Ishikawa (cell line): ENCODE measurements around the gene EHD4.

Experiments used
- CREB1 ChIP-seq: IDR thresholded peaks from 2 replicates; pipeline ENCODE4 v1.6.1; 2012; ENCODE audit warnings: low read depth
- EGR1 ChIP-seq: IDR thresholded peaks from 2 replicates; pipeline ENCODE4 v1.6.1; 2012
- EP300 ChIP-seq: IDR thresholded peaks from 2 replicates; pipeline ENCODE4 v1.6.1; 2012; ENCODE audit warnings: borderline replicate concordance
- FOXM1 ChIP-seq: IDR thresholded peaks from 2 replicates; pipeline ENCODE4 v1.6.1; 2012; ENCODE audit warnings: low read depth, borderline replicate concordance
- NFIC ChIP-seq: IDR thresholded peaks from 2 replicates; pipeline ENCODE4 v1.6.1; 2012
- RAD21 ChIP-seq: IDR thresholded peaks from 2 replicates; pipeline ENCODE4 v1.6.1; 2012; ENCODE audit warnings: low read depth
- TAF1 ChIP-seq: IDR thresholded peaks from 2 replicates; pipeline ENCODE4 v1.6.1; 2012; ENCODE audit warnings: low read depth, mild to moderate bottlenecking
- TCF12 ChIP-seq: IDR thresholded peaks from 2 replicates; pipeline ENCODE4 v1.6.1; 2012; ENCODE audit warnings: low read depth
- TEAD4 ChIP-seq: IDR thresholded peaks from 2 replicates; pipeline ENCODE4 v1.6.1; 2012
- YY1 ChIP-seq: IDR thresholded peaks from 2 replicates; pipeline ENCODE4 v1.6.1; 2012; ENCODE audit warnings: low read depth
- ZBTB7A ChIP-seq: IDR thresholded peaks from 2 replicates; pipeline ENCODE4 v1.6.1; 2012; ENCODE audit warnings: low read depth
- TF ChIP-seq, protein P1 (sequence below): IDR thresholded peaks from 2 replicates; pipeline ENCODE4 v1.6.1; 2012
- TF ChIP-seq, protein P2 (sequence below): IDR thresholded peaks from 2 replicates; pipeline ENCODE4 v1.6.1; 2012
- TF ChIP-seq, protein P3 (sequence below): IDR thresholded peaks from 2 replicates; pipeline ENCODE4 v1.6.1; 2012; ENCODE audit warnings: low read depth, mild to moderate bottlenecking

EHD4 gene

DNA sequence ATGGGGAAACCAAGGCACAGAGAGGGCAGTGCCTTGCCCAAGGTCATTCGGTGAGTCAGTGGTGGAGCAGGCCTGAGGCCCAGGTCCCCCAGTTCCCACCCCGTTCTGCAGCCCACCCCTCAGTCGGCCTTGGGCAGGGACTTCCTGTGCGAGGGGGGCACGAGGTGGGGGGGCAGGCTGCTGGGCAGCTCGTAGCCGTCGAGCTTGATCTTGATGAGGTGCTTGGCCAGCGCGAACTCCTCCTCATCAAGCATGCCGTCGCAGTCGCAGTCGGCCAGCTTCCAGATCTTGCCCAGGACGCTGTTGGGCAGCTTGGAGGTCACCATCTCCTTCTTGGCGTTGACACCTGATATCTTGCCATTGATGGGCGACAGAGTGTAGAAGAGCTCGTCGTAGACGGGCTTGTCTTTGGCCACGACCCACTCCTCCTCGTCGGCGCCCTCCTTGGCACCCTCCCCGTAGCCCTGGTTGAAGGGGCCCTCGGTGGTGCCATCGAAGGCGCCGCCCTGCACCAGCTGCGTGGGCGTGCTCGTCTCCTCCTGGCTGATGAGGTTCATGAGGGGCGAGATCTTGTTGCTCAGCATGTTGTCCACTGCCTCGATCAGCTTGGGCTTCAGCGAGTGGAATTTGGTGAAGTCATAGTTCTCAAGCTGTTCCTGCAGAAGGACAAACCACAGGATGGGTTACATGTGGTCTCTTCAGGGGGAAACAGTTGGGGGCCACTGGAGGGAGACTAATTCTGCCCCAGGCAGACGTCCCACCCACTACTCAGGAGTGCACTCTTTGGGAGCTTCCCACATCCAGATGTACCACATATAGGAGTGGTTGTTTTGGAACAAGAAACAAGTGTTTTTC, 71.6 kb downstream of the EHD4 start:
- TF ChIP-seq, protein P1, sequence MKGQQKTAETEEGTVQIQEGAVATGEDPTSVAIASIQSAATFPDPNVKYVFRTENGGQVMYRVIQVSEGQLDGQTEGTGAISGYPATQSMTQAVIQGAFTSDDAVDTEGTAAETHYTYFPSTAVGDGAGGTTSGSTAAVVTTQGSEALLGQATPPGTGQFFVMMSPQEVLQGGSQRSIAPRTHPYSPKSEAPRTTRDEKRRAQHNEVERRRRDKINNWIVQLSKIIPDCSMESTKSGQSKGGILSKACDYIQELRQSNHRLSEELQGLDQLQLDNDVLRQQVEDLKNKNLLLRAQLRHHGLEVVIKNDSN, result no peak
- TF ChIP-seq ZBTB7A (no peak), RAD21 (no peak), EP300 (no peak), TEAD4 (no peak), TAF1 (no peak), CREB1 (no peak)
- TF ChIP-seq, protein P2, sequence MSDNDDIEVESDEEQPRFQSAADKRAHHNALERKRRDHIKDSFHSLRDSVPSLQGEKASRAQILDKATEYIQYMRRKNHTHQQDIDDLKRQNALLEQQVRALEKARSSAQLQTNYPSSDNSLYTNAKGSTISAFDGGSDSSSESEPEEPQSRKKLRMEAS, result no peak

DNA sequence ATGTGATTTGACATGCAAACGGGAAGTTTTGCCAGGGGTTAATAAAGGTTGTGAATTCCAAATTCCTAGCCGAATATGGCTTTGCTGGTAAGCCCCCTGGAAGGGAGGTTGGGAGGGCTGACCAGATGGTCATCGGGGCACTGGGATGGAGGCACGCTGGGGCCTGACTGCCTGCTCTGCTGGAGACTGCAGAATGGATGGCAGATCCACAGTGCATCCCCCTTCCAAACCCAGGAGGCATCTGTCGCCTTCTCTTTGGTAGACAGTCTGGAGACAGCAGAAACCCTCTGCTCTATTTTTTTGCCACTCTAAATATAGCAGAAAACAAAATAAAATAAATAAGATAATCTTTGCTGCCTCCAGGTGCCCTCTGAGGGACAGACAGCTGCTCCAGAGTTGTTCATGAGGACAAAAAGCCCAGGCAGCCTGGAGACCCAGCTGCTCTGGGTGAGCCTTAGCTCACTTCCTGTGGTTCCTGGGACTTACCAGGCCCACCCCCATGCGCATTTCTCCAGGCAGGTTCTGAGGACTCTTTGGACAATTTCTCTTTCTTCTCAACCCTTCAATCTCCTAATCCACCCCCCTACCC, 72.4 kb downstream of the EHD4 start:
- TF ChIP-seq, protein P2, result no peak

DNA sequence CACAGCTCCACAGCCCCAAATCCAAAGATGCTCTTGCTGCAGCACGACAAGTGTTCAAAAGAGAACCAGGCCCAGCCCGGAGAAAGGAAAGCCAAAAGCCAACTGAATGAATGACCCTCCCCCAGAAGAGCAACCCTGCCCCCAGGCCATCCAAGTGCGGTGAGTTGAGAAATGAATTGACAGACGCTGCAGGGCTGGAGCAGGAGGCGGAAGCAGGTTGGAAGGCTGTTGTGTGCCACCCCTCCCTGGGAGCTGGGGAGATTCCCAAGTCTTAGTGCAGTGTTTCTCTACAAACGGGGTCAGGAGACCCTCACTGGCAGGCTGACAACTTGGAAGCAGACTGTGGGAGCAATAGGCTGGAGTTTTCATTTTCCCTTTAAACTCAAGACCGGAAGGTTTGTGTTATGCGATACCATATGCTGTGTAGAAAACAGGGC, 75.0 kb downstream of the EHD4 start:
- TF ChIP-seq ZBTB7A (no peak), FOXM1 (no peak), EGR1 (no peak), TCF12 (no peak), CREB1 (no peak)

DNA sequence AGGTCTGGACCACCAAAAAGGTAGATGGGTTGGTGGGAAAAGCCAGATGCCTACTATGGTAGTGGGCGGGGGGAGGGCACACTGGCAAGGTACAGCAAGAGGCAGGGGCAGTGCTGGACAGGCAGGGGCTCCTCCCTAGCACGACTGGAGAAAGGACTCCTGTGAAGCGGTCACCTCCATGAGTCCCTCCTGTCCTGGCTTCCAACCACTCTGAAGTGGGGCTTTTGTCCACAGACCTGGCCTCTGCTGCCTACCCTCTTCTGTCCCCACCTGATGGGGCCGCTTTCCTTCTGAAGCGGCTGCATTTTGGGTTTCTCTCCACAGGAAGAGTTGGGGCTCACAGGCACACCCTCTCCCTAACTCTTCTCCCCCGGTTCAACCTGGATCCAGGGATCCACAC, 75.8 kb downstream of the EHD4 start:
- TF ChIP-seq ZBTB7A, result no peak
- no peak for TF ChIP-seq TCF12
- no peak for TF ChIP-seq FOXM1
- TF ChIP-seq EP300, result no peak
- TF ChIP-seq RAD21, result no peak
- TF ChIP-seq TEAD4, result no peak
- no peak for TF ChIP-seq TAF1
- no peak for TF ChIP-seq CREB1
- no peak for TF ChIP-seq EGR1

DNA sequence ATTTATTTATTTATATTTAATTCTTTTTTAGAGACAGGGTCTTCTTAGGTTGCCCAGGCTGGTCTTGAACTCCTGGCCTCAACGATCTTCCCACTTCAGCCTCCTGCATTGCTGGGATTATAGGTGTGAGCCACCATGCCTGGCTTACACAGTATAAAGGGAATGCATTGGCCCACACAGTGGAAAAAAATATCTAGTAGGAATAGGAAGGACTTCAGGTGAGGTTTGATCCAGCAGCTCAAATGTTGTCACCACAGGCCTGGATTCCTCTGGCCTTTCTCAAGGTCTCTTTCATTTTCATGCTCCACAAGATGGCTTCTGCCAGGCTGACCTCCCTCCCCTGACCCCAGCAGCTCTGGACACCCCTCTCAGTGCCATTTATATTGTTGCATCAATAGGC, 76.4 kb downstream of the EHD4 start:
- no peak for TF ChIP-seq TEAD4
- no peak for TF ChIP-seq NFIC
- no peak for TF ChIP-seq ZBTB7A
- no peak for TF ChIP-seq EP300
- TF ChIP-seq FOXM1, result no peak

DNA sequence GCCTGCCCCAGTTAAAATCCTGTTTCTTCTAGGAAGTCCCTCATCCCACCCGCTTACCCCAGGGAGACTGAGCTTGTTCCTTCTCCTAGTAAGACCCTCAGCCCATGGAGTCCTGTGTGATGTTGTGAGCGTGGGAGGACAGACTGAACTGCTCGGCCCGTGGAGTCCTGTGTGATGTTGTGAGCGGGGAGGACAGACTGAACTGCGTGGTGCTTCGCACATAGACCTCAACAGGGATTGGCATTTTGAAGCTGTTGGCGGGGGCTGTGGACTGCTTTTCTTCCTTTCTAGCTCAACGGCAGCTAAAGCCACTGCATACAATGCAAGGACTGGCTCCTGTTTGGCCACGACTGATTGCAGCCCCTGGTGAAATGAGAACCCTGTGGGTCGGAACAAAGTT, 76.9 kb downstream of the EHD4 start:
- TF ChIP-seq, protein P2, result no peak
- TF ChIP-seq, protein P1, result no peak
- TF ChIP-seq FOXM1 (no peak), ZBTB7A (no peak), EGR1 (0 out of 2 replicates have a peak, but pooled peaks have one; percentile 1), TAF1 (no peak), YY1 (no peak), TCF12 (no peak)

DNA sequence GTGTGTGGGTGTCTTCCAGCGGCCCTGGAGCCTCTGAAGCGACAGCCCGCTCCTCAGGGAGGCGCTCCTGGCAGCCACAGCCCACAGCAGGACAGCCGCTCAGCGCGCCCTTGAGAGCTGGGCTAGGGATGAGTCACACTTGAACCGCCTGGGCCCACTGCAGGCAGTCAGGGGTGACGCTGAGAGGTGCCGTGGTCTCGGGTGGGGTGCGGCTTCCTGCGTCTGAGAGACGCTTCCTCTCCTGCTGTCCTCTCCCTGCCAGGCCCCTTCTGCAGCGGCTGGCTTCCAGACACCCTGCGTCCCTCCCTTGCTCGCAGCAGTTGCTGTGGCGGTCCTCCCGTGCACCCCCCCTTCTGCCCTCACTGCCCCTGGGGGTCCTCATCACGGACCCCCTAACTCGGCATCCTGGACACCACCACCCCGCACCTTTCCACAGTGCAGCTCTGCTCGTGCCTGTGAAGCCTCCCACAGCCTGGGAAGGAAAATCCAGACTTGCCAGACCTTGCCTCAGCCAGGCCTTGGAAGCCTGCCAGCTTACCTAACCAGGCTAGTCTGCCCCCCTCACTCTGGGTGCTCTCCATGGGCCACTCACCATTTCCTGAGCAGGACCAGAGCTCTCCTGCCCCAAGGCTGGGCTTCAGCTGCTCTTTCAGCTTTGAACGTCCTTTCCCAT, 77.4 kb downstream of the EHD4 start:
- TF ChIP-seq EGR1, result 0 out of 2 replicates have a peak, but pooled peaks have one; percentile 2
- peak; percentile 78 for TF ChIP-seq EP300
- peak; percentile 49 for TF ChIP-seq TCF12
- TF ChIP-seq NFIC, result peak; percentile 85
- TF ChIP-seq YY1, result peak; percentile 12
- TF ChIP-seq, protein P1, result no peak
- TF ChIP-seq CREB1, result no peak
- peak; percentile 15; the same call in 1 of the 2 replicates for TF ChIP-seq RAD21
- peak; percentile 85 for TF ChIP-seq ZBTB7A

DNA sequence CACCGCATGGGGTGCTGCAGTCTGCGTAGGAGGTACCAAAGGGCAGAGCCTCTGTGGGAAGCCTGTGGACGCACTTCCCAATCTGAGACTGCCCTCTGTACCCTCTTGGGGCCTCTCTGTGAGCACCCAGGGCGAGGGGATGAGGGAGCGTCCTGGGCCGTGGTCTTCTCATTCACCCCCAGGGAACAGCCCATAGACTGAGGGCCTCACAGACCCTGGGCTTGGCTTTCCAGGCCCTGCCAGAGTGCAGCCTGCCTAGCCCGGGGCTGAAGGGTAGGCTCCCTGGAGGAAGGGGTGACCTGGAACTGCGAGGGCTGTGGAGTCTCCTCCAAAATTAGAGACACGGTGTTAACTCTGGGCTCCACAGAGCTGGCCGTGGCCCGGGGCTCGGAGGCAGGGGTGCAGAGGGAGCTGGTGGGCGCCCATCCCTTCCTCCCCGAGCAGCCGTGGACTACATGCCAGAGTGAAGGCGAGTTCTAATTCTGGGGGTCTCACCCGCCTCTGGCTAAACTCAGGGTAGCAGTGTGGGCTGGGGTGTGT, 78.0 kb downstream of the EHD4 start:
- 0 out of 2 replicates have a peak, but pooled peaks have one; percentile 11 for TF ChIP-seq TCF12
- TF ChIP-seq, protein P3, sequence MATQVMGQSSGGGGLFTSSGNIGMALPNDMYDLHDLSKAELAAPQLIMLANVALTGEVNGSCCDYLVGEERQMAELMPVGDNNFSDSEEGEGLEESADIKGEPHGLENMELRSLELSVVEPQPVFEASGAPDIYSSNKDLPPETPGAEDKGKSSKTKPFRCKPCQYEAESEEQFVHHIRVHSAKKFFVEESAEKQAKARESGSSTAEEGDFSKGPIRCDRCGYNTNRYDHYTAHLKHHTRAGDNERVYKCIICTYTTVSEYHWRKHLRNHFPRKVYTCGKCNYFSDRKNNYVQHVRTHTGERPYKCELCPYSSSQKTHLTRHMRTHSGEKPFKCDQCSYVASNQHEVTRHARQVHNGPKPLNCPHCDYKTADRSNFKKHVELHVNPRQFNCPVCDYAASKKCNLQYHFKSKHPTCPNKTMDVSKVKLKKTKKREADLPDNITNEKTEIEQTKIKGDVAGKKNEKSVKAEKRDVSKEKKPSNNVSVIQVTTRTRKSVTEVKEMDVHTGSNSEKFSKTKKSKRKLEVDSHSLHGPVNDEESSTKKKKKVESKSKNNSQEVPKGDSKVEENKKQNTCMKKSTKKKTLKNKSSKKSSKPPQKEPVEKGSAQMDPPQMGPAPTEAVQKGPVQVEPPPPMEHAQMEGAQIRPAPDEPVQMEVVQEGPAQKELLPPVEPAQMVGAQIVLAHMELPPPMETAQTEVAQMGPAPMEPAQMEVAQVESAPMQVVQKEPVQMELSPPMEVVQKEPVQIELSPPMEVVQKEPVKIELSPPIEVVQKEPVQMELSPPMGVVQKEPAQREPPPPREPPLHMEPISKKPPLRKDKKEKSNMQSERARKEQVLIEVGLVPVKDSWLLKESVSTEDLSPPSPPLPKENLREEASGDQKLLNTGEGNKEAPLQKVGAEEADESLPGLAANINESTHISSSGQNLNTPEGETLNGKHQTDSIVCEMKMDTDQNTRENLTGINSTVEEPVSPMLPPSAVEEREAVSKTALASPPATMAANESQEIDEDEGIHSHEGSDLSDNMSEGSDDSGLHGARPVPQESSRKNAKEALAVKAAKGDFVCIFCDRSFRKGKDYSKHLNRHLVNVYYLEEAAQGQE, result no peak
- TF ChIP-seq, protein P1, result no peak
- TF ChIP-seq, protein P2, result 0 out of 2 replicates have a peak, but pooled peaks have one; percentile 7
